Type B pancreatic cell (in vitro differentiated cells): Measurements from ENCODE around the gene ACO2. TPM values are rescaled to one million over a fixed set of nuclear protein-coding genes. Genes with fewer than 3 reads are reported as not detected.
"Not testable (repeated sequence)": the region's sequence is repeated elsewhere in the genome, so short reads cannot be mapped to it uniquely, and the experiment has no call there.

Experiments
- DNase-seq: peaks from one replicate; pipeline ENCODE4 v3.0.0; 2021; ENCODE audit warnings: mixed read lengths; ENCODE audit not compliant: unreplicated experiment; ENCODE audit errors: extremely low spot score
- H3K27ac Mint-ChIP-seq: 2 replicates; pipeline ENCODE4 v1.8.0; 2021; ENCODE audit warnings: mild to moderate bottlenecking, mixed read lengths
- H3K27me3 Mint-ChIP-seq: 2 replicates; pipeline ENCODE4 v1.8.0; 2021; ENCODE audit warnings: mixed read lengths
- H3K36me3 Mint-ChIP-seq: 2 replicates; pipeline ENCODE4 v1.8.0; 2021; ENCODE audit warnings: mixed read lengths
- H3K4me1 Mint-ChIP-seq: one replicate; pipeline ENCODE4 v1.8.0; 2021; ENCODE audit warnings: mixed read lengths; ENCODE audit not compliant: unreplicated experiment
- H3K4me3 Mint-ChIP-seq: 2 replicates; pipeline ENCODE4 v1.8.0; 2021; ENCODE audit warnings: mild to moderate bottlenecking, mixed read lengths
- H3K9me3 Mint-ChIP-seq: 2 replicates; pipeline ENCODE4 v1.8.0; 2021; ENCODE audit warnings: mixed read lengths
- CTCF ChIP-seq: fragments of 200-600 bp; sonication (generic); conservative IDR thresholded peaks from 2 replicates; pipeline ENCODE4 v1.5.0; 2021; ENCODE audit warnings: antibody characterized with exemption, mild to moderate bottlenecking
- total RNA-seq: library from RNA; stranded (reverse); gene quantifications from 2 replicates; pipeline ENCODE4 v1.2.1, GENCODE V29; 2021; ENCODE audit warnings: low replicate concordance

The ACO2 gene
- total RNA-seq, 1 donor from 2014 or later, result 107 TPM

- DNase-seq, result no peak
- H3K4me3 Mint-ChIP-seq, result no peak overlapping the region
- peaks cover 7% of the 10 kb centered on the region for H3K36me3 Mint-ChIP-seq
- H3K9me3 Mint-ChIP-seq, result no peaks in the 10 kb centered on the region
- no peaks in the 10 kb centered on the region for H3K27me3 Mint-ChIP-seq
- H3K27ac Mint-ChIP-seq, result no peak overlapping the region
- no peak for TF ChIP-seq CTCF
- H3K4me1 Mint-ChIP-seq, result no peaks in the 10 kb centered on the region
These were observed 10.7 kb upstream of the ACO2 start for GRCh38 chr22:41458161-41458728.

GRCh38 chr22:41459431-41459830 is 9.5 kb upstream of the ACO2 start:
- Mint-ChIP-seq H3K27me3 (no peaks in the 10 kb centered on the region), H3K27ac (no peak overlapping the region), H3K36me3 (peaks cover 13% of the 10 kb centered on the region), H3K4me3 (no peak overlapping the region), H3K4me1 (no peaks in the 10 kb centered on the region), H3K9me3 (no peaks in the 10 kb centered on the region)
- DNase-seq, result no peak
- no peak for TF ChIP-seq CTCF

GRCh38 chr22:41460071-41460470 is 8.8 kb upstream of the ACO2 start:
- H3K4me1 Mint-ChIP-seq, H3K4me3 Mint-ChIP-seq, DNase-seq, H3K27ac Mint-ChIP-seq, H3K9me3 Mint-ChIP-seq, H3K27me3 Mint-ChIP-seq: not testable (repeated sequence)
- peaks cover 18% of the 10 kb centered on the region for H3K36me3 Mint-ChIP-seq

GRCh38 chr22:41461901-41462300 is 7.0 kb upstream of the ACO2 start:
- Mint-ChIP-seq H3K9me3 (no peaks in the 10 kb centered on the region), H3K36me3 (peaks cover 18% of the 10 kb centered on the region), H3K4me1 (no peaks in the 10 kb centered on the region), H3K27me3 (no peaks in the 10 kb centered on the region), H3K4me3 (no peak overlapping the region), H3K27ac (no peak overlapping the region)
- DNase-seq, result no peak
- TF ChIP-seq CTCF, result no peak

DNA sequence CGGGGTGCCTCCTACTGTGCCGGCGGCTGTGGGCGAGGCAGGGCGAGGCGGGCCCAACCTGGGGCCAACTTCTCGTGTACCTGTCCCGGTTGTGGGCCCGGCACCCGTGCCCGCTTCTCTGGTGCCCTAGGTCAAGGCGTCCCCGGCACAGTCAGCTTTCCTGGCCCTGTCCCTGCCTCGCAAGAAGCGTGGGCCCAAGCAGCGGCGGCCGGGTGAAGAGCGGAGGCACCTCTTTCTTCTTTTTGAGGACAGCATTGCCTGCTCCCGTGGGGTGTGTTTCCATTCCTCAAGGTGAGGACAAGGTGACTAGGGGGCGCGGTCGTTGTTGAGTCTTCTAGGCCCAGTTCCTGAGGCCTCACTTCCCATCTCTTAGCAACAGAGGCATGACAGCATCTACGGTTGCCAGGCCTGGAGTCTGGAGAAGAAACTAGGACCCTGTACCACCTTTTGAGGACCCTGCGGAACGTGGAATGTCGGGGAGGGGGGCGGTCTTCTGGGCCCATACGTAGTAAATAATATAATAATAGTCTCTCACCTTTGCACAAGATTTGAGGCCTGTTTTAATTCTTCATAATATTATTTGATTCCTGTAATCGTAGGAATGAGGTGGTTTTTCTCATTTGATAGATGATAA is 418 bp downstream of the ACO2 start:
- H3K4me1 Mint-ChIP-seq, result peaks cover 28% of the 10 kb centered on the region
- H3K36me3 Mint-ChIP-seq, result peaks cover 24% of the 10 kb centered on the region
- H3K4me3 Mint-ChIP-seq, result peak overlapping the region; percentile 94
- no peaks in the 10 kb centered on the region for H3K27me3 Mint-ChIP-seq
- no peak for DNase-seq
- peak overlapping the region; percentile 99 for H3K27ac Mint-ChIP-seq
- no peak for TF ChIP-seq CTCF
- H3K9me3 Mint-ChIP-seq, result no peaks in the 10 kb centered on the region

DNA sequence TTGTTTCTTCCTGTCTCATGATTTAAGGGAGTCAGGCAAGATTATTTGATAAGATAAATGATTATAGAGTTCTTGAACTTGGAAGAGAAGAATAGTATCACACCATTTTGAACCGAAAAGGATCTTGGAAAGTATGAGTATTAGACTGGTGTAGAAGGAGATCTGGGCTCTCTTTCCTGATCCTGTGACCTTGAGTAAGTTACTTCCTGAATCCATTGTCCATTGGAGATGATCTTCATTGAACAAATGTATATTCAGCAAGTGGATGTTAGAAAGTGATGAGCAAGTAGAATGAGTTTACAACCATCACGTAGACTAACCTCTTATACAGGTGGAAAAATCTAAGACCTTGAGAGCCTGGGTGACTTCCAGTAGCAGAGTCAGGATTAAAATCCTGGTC is 2.0 kb downstream of the ACO2 start:
- Mint-ChIP-seq H3K36me3 (peaks cover 18% of the 10 kb centered on the region), H3K27ac (peak overlapping the region; percentile 99), H3K4me1 (peaks cover 28% of the 10 kb centered on the region), H3K27me3 (no peaks in the 10 kb centered on the region), H3K4me3 (peak overlapping the region; percentile 94), H3K9me3 (no peaks in the 10 kb centered on the region)
- TF ChIP-seq CTCF, result no peak
- no peak for DNase-seq
